ENCODE data around the gene MB. TPM values are rescaled to one million over a fixed set of nuclear protein-coding genes. Genes with fewer than 3 reads are reported as not detected.
A peak's percentile ranks its signal among the peaks of the same experiment; 100 is the strongest.

The MB gene
- polyA plus RNA-seq, 2 of the 4 experiments (the other 2 are of a cell fraction), result 6.9 to 12.1 TPM

DNA sequence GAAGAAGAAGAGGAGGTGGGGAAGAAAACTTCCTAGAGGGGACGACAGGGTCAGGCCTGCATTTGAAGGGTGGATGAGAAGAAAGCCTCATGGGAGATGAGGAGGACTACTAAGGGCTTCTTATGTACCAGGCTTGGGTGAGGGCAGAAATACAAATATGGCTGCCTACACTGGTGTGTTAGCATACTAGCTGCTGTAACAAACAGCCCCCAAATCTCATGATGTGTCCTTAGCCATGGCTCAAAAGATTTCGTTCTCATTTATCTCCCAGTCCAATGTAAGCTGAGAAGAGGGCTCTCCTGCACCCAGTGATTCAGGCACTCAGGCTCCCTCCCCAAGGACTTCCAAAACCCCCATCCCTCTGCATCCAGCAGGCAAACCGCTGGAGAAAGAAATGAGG, 11.6 kb upstream of the MB start:
- Histone ChIP-seq H3K9me3 (no peaks in the 10 kb centered on the region), H3K27ac (peak overlapping the region; percentile 89 to 99), H3K4me3 (no peak overlapping the region), H3K4me2 (peak overlapping the region; percentile 88; the same call in 1 of the 3 replicates), H3K4me1 (peaks cover 36% of the 10 kb centered on the region)
- FAIRE-seq (no peak), DNase-seq (ENCODE audit: low read depth in 1 of 2, low spot score in 1 of 2) (no peak), ATAC-seq (no peak)
- no peak for TF ChIP-seq MYC (IDR thresholded peaks at IDR 0.05; ENCODE audit: borderline replicate concordance, low read length)
- no peak for TF ChIP-seq ZC3H11A (IDR thresholded peaks at IDR 0.05)
- TF ChIP-seq, protein P1, sequence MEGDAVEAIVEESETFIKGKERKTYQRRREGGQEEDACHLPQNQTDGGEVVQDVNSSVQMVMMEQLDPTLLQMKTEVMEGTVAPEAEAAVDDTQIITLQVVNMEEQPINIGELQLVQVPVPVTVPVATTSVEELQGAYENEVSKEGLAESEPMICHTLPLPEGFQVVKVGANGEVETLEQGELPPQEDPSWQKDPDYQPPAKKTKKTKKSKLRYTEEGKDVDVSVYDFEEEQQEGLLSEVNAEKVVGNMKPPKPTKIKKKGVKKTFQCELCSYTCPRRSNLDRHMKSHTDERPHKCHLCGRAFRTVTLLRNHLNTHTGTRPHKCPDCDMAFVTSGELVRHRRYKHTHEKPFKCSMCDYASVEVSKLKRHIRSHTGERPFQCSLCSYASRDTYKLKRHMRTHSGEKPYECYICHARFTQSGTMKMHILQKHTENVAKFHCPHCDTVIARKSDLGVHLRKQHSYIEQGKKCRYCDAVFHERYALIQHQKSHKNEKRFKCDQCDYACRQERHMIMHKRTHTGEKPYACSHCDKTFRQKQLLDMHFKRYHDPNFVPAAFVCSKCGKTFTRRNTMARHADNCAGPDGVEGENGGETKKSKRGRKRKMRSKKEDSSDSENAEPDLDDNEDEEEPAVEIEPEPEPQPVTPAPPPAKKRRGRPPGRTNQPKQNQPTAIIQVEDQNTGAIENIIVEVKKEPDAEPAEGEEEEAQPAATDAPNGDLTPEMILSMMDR (IDR thresholded peaks at IDR 0.05), result no peak
- TF ChIP-seq POLR2AphosphoS2 (conservative IDR thresholded peaks at IDR 0.05; ENCODE audit: low read length), result no peak
- TF ChIP-seq USF2 (IDR thresholded peaks at IDR 0.05), result no peak
- no peak for TF ChIP-seq FOSB (CRISPR knock-in tag; IDR thresholded peaks at IDR 0.05)
- TF ChIP-seq CBX2 (IDR thresholded peaks at IDR 0.05; ENCODE audit: borderline replicate concordance, low read depth), result no peak
- TF ChIP-seq ZFP36 (IDR thresholded peaks at IDR 0.05; ENCODE audit: borderline replicate concordance, partially characterized antibody), result no peak
- no peak for TF ChIP-seq PHF8 (IDR thresholded peaks at IDR 0.05; ENCODE audit: borderline replicate concordance, low read depth)
- TF ChIP-seq KDM1A (IDR thresholded peaks at IDR 0.05; ENCODE audit: low read depth), result no peak
- TF ChIP-seq TFCP2L1 (CRISPR knock-in tag; IDR thresholded peaks at IDR 0.05), result no peak
- TF ChIP-seq REST (IDR thresholded peaks at IDR 0.05), result no peak
- TF ChIP-seq ZSCAN20 (CRISPR knock-in tag; IDR thresholded peaks at IDR 0.05), result no peak
- no peak for TF ChIP-seq FOSL2 (IDR thresholded peaks at IDR 0.05)
- no peak for TF ChIP-seq FOSL2 (CRISPR knock-in tag; IDR thresholded peaks at IDR 0.05)
- no peak for TF ChIP-seq POLR2A (IDR thresholded peaks at IDR 0.05; ENCODE audit: low read length)
- TF ChIP-seq CEBPB (IDR thresholded peaks at IDR 0.05), result no peak
- no peak for TF ChIP-seq EP300 (IDR thresholded peaks at IDR 0.05)
- TF ChIP-seq HEYL (CRISPR knock-in tag; IDR thresholded peaks at IDR 0.05), result no peak
- no peak for TF ChIP-seq GATA3 (IDR thresholded peaks at IDR 0.05; ENCODE audit: borderline replicate concordance)
- WGBS (ENCODE audit: missing lambda C conversion rate), result 85% methylated on average over 3 of the region's 3 CpGs
- POLR2A ChIA-PET, result no interaction called here
- CTCF ChIA-PET, result interaction anchor here (1.5 to 3.6 kb wide), 3 partner anchors 209 to 437 kb away, joined by 4 to 20 read pairs (median 17); no protein-coding TSS in a partner anchor

DNA sequence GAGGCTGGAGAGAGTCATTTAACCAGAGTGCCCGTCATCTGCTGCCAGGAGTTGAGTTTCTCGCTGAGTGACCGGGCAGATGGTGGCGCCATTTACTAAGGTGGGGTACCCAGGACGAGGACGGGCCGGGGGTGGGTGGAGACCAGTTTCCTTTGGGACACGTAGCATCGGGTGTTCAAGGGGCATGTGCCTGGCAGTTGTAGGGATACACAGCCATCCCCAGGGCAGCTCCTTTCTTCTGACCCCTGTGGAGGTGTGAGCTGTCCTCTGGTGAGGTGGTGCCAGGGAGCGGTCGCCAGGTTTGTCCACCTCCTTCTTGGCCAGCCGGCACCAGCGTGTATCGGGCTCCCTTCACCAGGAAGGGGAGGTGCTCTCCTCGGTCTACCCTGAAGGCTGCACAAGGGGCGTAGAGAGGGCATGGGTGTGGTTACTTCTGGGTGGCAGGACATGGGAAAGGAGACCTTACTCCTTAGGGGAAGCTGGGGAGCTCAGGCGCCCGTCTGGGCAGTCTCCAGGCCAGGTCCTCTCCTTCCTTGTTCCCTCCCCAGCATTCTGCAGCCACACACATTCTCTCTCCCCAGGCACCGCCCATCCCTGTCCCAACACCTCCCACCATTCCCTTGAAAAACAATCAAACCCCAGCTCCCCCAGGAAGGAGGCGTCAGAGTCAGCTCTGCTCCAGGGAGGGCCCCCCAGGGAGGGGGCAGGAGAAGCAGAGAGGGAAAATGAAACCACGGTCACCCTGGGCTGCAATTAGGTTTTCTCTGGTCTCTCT, 10.3 kb upstream of the MB start:
- H3K9me3 ChIP-seq, result no peaks in the 10 kb centered on the region
- ChIA-PET POLR2A (interaction anchor here (0.5 to 1.4 kb wide), 9 partner anchors 21 to 439 kb away, joined by 3 to 6 read pairs (median 4); partner anchors contain the start of genes APOL6 and RBFOX2), CTCF (interaction anchor here (0.6 to 3.6 kb wide), 52 partner anchors 10 to 646 kb away, joined by 3 to 20 read pairs (median 4); partner anchors contain the start of gene APOL6)
- no peak for FAIRE-seq
- peak overlapping the region; percentile 89 to 99 for H3K27ac ChIP-seq
- H3K4me2 ChIP-seq, result peak overlapping the region; percentile 65
- H3K4me3 ChIP-seq, result peak overlapping the region; percentile 44
- peak; percentile 66 to 94 for DNase-seq (ENCODE audit: low read depth in 1 of 2, low spot score in 1 of 2)
- H3K4me1 ChIP-seq, result peaks cover 46% of the 10 kb centered on the region
- ATAC-seq, result peak; percentile 77 to 84
- WGBS (ENCODE audit: missing lambda C conversion rate), result 0% methylated on average over 9 of the region's 21 CpGs
- no peak for TF ChIP-seq E2F6 (IDR thresholded peaks at IDR 0.05; ENCODE audit: borderline replicate concordance, low read depth)
- no peak for TF ChIP-seq MAZ (IDR thresholded peaks at IDR 0.05; ENCODE audit: borderline replicate concordance, low read depth, low read length)
- peak; percentile 31; the same call in 1 of the 2 replicates for TF ChIP-seq GATA3 (IDR thresholded peaks at IDR 0.05; ENCODE audit: borderline replicate concordance)
- TF ChIP-seq RFX5 (IDR thresholded peaks at IDR 0.05), result peak; percentile 83
- no peak for TF ChIP-seq SREBF2 (IDR thresholded peaks at IDR 0.05)
- no peak for TF ChIP-seq RNF2 (IDR thresholded peaks at IDR 0.05; ENCODE audit: borderline replicate concordance, low read depth)
- TF ChIP-seq ESRRA (IDR thresholded peaks at IDR 0.05; ENCODE audit: borderline replicate concordance, low read length), result no peak
- no peak for TF ChIP-seq BHLHE40 (IDR thresholded peaks at IDR 0.05; ENCODE audit: low read depth, low read length)
- TF ChIP-seq, protein P1 (IDR thresholded peaks at IDR 0.05), result peak; percentile 68
- TF ChIP-seq, protein P2, sequence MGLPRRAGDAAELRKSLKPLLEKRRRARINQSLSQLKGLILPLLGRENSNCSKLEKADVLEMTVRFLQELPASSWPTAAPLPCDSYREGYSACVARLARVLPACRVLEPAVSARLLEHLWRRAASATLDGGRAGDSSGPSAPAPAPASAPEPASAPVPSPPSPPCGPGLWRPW (IDR thresholded peaks at IDR 0.05), result no peak
